Trophoblast cell (in vitro differentiated cells and primary cell): Measurements from ENCODE around the gene MAGEA3.
"Not testable (repeated sequence)": the region's sequence is repeated elsewhere in the genome, so short reads cannot be mapped to it uniquely, and the experiment has no call there.

Experiments used
- DNase-seq, 2 donors: peaks; one replicate each; pipeline ENCODE4 v3.0.0-alpha.2; 2016
- H2AFZ ChIP-seq: 2 replicates; pipeline ENCODE4 v1.6.1; 2013; ENCODE audit warnings: low read length, moderate library complexity, mild to moderate bottlenecking; ENCODE audit not compliant: insufficient read depth, poor library complexity
- H2AK5ac ChIP-seq: 2 replicates; pipeline ENCODE4 v1.6.1; 2013; ENCODE audit warnings: mild to moderate bottlenecking, low read length
- H2BK120ac ChIP-seq: 2 replicates; pipeline ENCODE4 v1.6.1; 2013; ENCODE audit warnings: low read length, mild to moderate bottlenecking, moderate library complexity; ENCODE audit not compliant: insufficient read depth, poor library complexity
- H2BK12ac ChIP-seq: 2 replicates; pipeline ENCODE4 v1.6.1; 2013; ENCODE audit warnings: mild to moderate bottlenecking, low read length, moderate library complexity
- H2BK5ac ChIP-seq: 2 replicates; pipeline ENCODE4 v1.6.1; 2013; ENCODE audit warnings: low read length, low read depth, moderate library complexity, mild to moderate bottlenecking; ENCODE audit not compliant: poor library complexity
- H3K14ac ChIP-seq: 2 replicates; pipeline ENCODE4 v1.6.1; 2013; ENCODE audit warnings: mild to moderate bottlenecking, low read length
- H3K18ac ChIP-seq: 2 replicates; pipeline ENCODE4 v1.6.1; 2013; ENCODE audit warnings: mild to moderate bottlenecking, low read length
- H3K23ac ChIP-seq: 2 replicates; pipeline ENCODE4 v1.6.1; 2013; ENCODE audit warnings: low read length
- H3K27ac ChIP-seq: 2 replicates; pipeline ENCODE4 v1.5.1; 2013; ENCODE audit warnings: low read depth, mild to moderate bottlenecking, inconsistent platforms, low read length, moderate library complexity
- H3K27me3 ChIP-seq: 2 replicates; pipeline ENCODE4 v1.6.1; 2013; ENCODE audit warnings: inconsistent platforms, mild to moderate bottlenecking, low read length, moderate library complexity; ENCODE audit not compliant: insufficient read depth
- H3K36me3 ChIP-seq, 2 experiments: 1 replicate in 1 of 2; 2 replicates in 1 of 2; pipeline ENCODE4 v1.6.1; 2013; ENCODE audit warnings: low read length in 2 of 2, mild to moderate bottlenecking in 2 of 2, moderate library complexity in 1 of 2; ENCODE audit not compliant: insufficient read depth in 2 of 2, control insufficient read depth in 1 of 2
- H3K4ac ChIP-seq: 2 replicates; pipeline ENCODE4 v1.6.1; 2013; ENCODE audit warnings: low read depth, mild to moderate bottlenecking, low read length, moderate library complexity
- H3K4me1 ChIP-seq, 2 experiments: 1 replicate in 1 of 2; 2 replicates in 1 of 2; pipeline ENCODE4 v1.6.1; 2013; ENCODE audit warnings: low read length in 2 of 2, mild to moderate bottlenecking in 2 of 2, moderate library complexity in 1 of 2; ENCODE audit not compliant: insufficient read depth in 2 of 2, control insufficient read depth in 1 of 2
- H3K4me2 ChIP-seq: 2 replicates; pipeline ENCODE4 v1.6.1; 2013; ENCODE audit warnings: inconsistent platforms, mild to moderate bottlenecking, low read length, moderate library complexity
- H3K4me3 ChIP-seq: 2 replicates; pipeline ENCODE4 v1.5.1; 2013; ENCODE audit warnings: mild to moderate bottlenecking, low read depth, low read length, inconsistent platforms
- H3K79me1 ChIP-seq: one replicate; pipeline ENCODE4 v1.6.1; 2013; ENCODE audit warnings: low read length
- H3K79me2 ChIP-seq: 2 replicates; pipeline ENCODE4 v1.6.1; 2013; ENCODE audit warnings: low read length, mild to moderate bottlenecking; ENCODE audit not compliant: control insufficient read depth, insufficient read depth, poor library complexity
- H3K9ac ChIP-seq: 2 replicates; pipeline ENCODE4 v1.6.1; 2013; ENCODE audit warnings: mild to moderate bottlenecking, low read length
- H3K9me3 ChIP-seq: 2 replicates; pipeline ENCODE4 v1.6.1; 2013; ENCODE audit warnings: low read depth, mild to moderate bottlenecking, control low read depth, inconsistent platforms, low read length; ENCODE audit not compliant: insufficient read depth
- H4K12ac ChIP-seq: 2 replicates; pipeline ENCODE4 v1.6.1; 2013; ENCODE audit warnings: low read depth, mild to moderate bottlenecking, low read length, moderate library complexity
- H4K8ac ChIP-seq: 2 replicates; pipeline ENCODE4 v1.6.1; 2013; ENCODE audit warnings: low read depth, mild to moderate bottlenecking, low read length, moderate library complexity
- H4K91ac ChIP-seq: one replicate; pipeline ENCODE4 v1.6.1; 2013; ENCODE audit warnings: low read depth, mild to moderate bottlenecking, low read length, moderate library complexity
- WGBS: extraction: QIAGEN DNeasy Blood & Tissue Kit; methylation state at CpG from one replicate; pipeline ENCODE4 v1.1.7; 2013; ENCODE audit warnings: missing lambda C conversion rate; ENCODE audit not compliant: insufficient read length, insufficient coverage; ENCODE audit errors: extremely low coverage; 5-methylcytosine and 5-hydroxymethylcytosine counted together

The MAGEA3 gene

DNA sequence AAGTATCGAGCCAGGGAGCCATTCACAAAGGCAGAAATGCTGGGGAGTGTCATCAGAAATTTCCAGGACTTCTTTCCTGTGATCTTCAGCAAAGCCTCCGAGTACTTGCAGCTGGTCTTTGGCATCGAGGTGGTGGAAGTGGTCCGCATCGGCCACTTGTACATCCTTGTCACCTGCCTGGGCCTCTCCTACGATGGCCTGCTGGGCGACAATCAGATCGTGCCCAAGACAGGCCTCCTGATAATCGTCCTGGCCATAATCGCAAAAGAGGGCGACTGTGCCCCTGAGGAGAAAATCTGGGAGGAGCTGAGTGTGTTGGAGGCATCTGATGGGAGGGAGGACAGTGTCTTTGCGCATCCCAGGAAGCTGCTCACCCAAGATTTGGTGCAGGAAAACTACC is 37.9 kb downstream of the MAGEA3 start:
- H3K18ac ChIP-seq, H3K9me3 ChIP-seq, H3K79me1 ChIP-seq, H2BK12ac ChIP-seq, H3K4me2 ChIP-seq, H3K9ac ChIP-seq, DNase-seq, H4K91ac ChIP-seq, H3K27ac ChIP-seq, H4K8ac ChIP-seq, H3K14ac ChIP-seq, H2AFZ ChIP-seq, H3K36me3 ChIP-seq, H3K23ac ChIP-seq, H4K12ac ChIP-seq, H2BK5ac ChIP-seq, H3K4me1 ChIP-seq, H3K27me3 ChIP-seq, H3K4ac ChIP-seq, H2BK120ac ChIP-seq, H3K79me2 ChIP-seq, H2AK5ac ChIP-seq, H3K4me3 ChIP-seq: not testable (repeated sequence)
- WGBS, result no CpG with 5 or more reads among the region's 12 CpGs

DNA sequence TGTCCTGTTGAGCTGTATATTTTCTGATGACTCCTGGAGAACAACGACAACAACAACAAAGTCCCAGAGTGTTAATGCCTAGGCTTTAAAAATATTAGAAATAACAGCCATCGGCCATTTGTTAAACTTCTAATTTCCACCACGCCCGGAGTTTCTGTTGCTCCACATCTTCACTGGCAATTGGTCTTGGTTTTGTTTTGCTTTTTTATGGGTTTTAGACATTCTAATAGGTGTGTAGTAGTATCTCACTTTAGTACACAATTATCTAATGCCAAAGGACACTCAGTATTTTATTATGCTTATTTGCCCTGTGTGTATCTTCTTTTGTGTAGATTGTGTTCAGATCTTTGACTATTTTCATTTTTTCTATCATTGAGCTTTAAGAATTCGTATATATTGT is 40.0 kb downstream of the MAGEA3 start:
- no peaks in the 10 kb centered on the region for H3K79me2 ChIP-seq
- no peak overlapping the region for H3K27ac ChIP-seq
- H2BK120ac ChIP-seq, result no peak overlapping the region
- H3K36me3 ChIP-seq, result no peaks in the 10 kb centered on the region
- no peak overlapping the region for H3K4me3 ChIP-seq
- H3K79me1 ChIP-seq, result no peaks in the 10 kb centered on the region
- H2BK5ac ChIP-seq, result no peak overlapping the region
- no peak overlapping the region for H4K91ac ChIP-seq
- H3K14ac ChIP-seq, result no peak overlapping the region
- H2BK12ac ChIP-seq, result no peak overlapping the region
- H3K9me3 ChIP-seq, result no peaks in the 10 kb centered on the region
- DNase-seq, result no peak
- H4K8ac ChIP-seq, result no peak overlapping the region
- no peak overlapping the region for H3K23ac ChIP-seq
- no peak overlapping the region for H4K12ac ChIP-seq
- H3K4me2 ChIP-seq, result no peak overlapping the region
- no peak overlapping the region for H3K18ac ChIP-seq
- H2AFZ ChIP-seq, result no peak overlapping the region
- no peaks in the 10 kb centered on the region for H3K27me3 ChIP-seq
- no peak overlapping the region for H3K9ac ChIP-seq
- H2AK5ac ChIP-seq, result no peak overlapping the region
- no CpG with 5 or more reads among the region's 5 CpGs for WGBS
- no peaks in the 10 kb centered on the region for H3K4me1 ChIP-seq
- H3K4ac ChIP-seq, result no peak overlapping the region
